HUES6 (cell line): ENCODE data around the gene GSE1.

Experiments
- H3K27ac ChIP-seq: 2 replicates; pipeline ENCODE4 v1.7.0; 2013; ENCODE audit warnings: low read depth, mild to moderate bottlenecking, low read length, inconsistent platforms
- H3K27me3 ChIP-seq: 2 replicates; pipeline ENCODE4 v1.6.1; 2013; ENCODE audit warnings: low read length; ENCODE audit not compliant: control insufficient read depth, insufficient read depth
- H3K36me3 ChIP-seq: 2 replicates; pipeline ENCODE4 v1.6.1; 2013; ENCODE audit warnings: low read length; ENCODE audit not compliant: control insufficient read depth, insufficient read depth
- H3K4me1 ChIP-seq: 2 replicates; pipeline ENCODE4 v1.6.1; 2013; ENCODE audit warnings: low read length; ENCODE audit not compliant: control insufficient read depth, insufficient read depth
- H3K4me3 ChIP-seq: 2 replicates; pipeline ENCODE4 v1.5.1; 2013; ENCODE audit warnings: low read depth, low read length
- H3K9ac ChIP-seq: one replicate; pipeline ENCODE4 v1.6.1; 2013; ENCODE audit warnings: mild to moderate bottlenecking, low read length
- H3K9me3 ChIP-seq: 2 replicates; pipeline ENCODE4 v1.6.1; 2013; ENCODE audit warnings: low read depth, low read length; ENCODE audit not compliant: control insufficient read depth, insufficient read depth

Gene GSE1

GRCh38 chr16:85689285-85689949, 76.3 kb downstream of the GSE1 start:
- Histone ChIP-seq H3K4me3 (peak overlapping the region; percentile 53), H3K27me3 (peaks cover 13% of the 10 kb centered on the region; the same call in 1 of the 2 replicates), H3K9ac (no peak overlapping the region), H3K4me1 (peaks cover 7% of the 10 kb centered on the region), H3K36me3 (peaks cover 11% of the 10 kb centered on the region), H3K27ac (no peak overlapping the region), H3K9me3 (no peaks in the 10 kb centered on the region)

GRCh38 chr16:85689950-85690320, 76.8 kb downstream of the GSE1 start:
- Histone ChIP-seq H3K9ac (no peak overlapping the region), H3K4me3 (no peak overlapping the region), H3K4me1 (peaks cover 7% of the 10 kb centered on the region), H3K36me3 (peaks cover 8% of the 10 kb centered on the region), H3K9me3 (no peaks in the 10 kb centered on the region), H3K27me3 (peaks cover 13% of the 10 kb centered on the region; the same call in 1 of the 2 replicates), H3K27ac (no peak overlapping the region)

- Histone ChIP-seq H3K9me3 (no peaks in the 10 kb centered on the region), H3K4me3 (no peak overlapping the region), H3K27ac (no peak overlapping the region), H3K9ac (no peak overlapping the region), H3K36me3 (peaks cover 3% of the 10 kb centered on the region), H3K4me1 (peaks cover 7% of the 10 kb centered on the region), H3K27me3 (peaks cover 14% of the 10 kb centered on the region; the same call in 1 of the 2 replicates)
Observed at GRCh38 chr16:85690469-85691064, 77.4 kb downstream of the GSE1 start.

GRCh38 chr16:85695196-85696128, 82.3 kb downstream of the GSE1 start:
- Histone ChIP-seq H3K27ac (no peak overlapping the region), H3K36me3 (no peaks in the 10 kb centered on the region), H3K4me1 (0 out of 2 replicates have a peak, but pooled peaks cover 3% of the 10 kb centered on the region), H3K9me3 (no peaks in the 10 kb centered on the region), H3K27me3 (peaks cover 10% of the 10 kb centered on the region; the same call in 1 of the 2 replicates), H3K4me3 (no peak overlapping the region), H3K9ac (no peak overlapping the region)

- Histone ChIP-seq H3K36me3 (no peaks in the 10 kb centered on the region), H3K9me3 (no peaks in the 10 kb centered on the region), H3K4me3 (no peak overlapping the region), H3K27ac (no peak overlapping the region), H3K9ac (no peak overlapping the region), H3K4me1 (0 out of 2 replicates have a peak, but pooled peaks cover 3% of the 10 kb centered on the region), H3K27me3 (peaks cover 6% of the 10 kb centered on the region; the same call in 1 of the 2 replicates)
Observed at GRCh38 chr16:85696781-85697180, 83.7 kb downstream of the GSE1 start.

GRCh38 chr16:85697431-85697830, 84.3 kb downstream of the GSE1 start:
- Histone ChIP-seq H3K36me3 (no peaks in the 10 kb centered on the region), H3K27ac (no peak overlapping the region)

GRCh38 chr16:85698459-85698891, 85.4 kb downstream of the GSE1 start:
- Histone ChIP-seq H3K36me3 (no peaks in the 10 kb centered on the region), H3K9me3 (no peaks in the 10 kb centered on the region), H3K9ac (no peak overlapping the region), H3K4me1 (0 out of 2 replicates have a peak, but pooled peaks cover 3% of the 10 kb centered on the region), H3K27ac (no peak overlapping the region), H3K27me3 (peaks cover 6% of the 10 kb centered on the region; the same call in 1 of the 2 replicates), H3K4me3 (no peak overlapping the region)

More at GRCh38 chr16:85697431-85697830, 84.3 kb downstream of the GSE1 start:
- H3K27me3 ChIP-seq: peaks cover 6% of the 10 kb centered on the region; the same call in 1 of the 2 replicates
- H3K4me1 ChIP-seq: 0 out of 2 replicates have a peak, but pooled peaks cover 3% of the 10 kb centered on the region
- no peaks in the 10 kb centered on the region for H3K9me3 ChIP-seq
- no peak overlapping the region for H3K4me3 ChIP-seq
- H3K9ac ChIP-seq: no peak overlapping the region

- Histone ChIP-seq H3K4me1 (0 out of 2 replicates have a peak, but pooled peaks cover 3% of the 10 kb centered on the region), H3K9ac (no peak overlapping the region), H3K4me3 (no peak overlapping the region), H3K27ac (no peak overlapping the region), H3K27me3 (peaks cover 6% of the 10 kb centered on the region; the same call in 1 of the 2 replicates), H3K9me3 (no peaks in the 10 kb centered on the region), H3K36me3 (no peaks in the 10 kb centered on the region)
Observed at GRCh38 chr16:85698935-85699558, 85.9 kb downstream of the GSE1 start.

- Histone ChIP-seq H3K4me1 (0 out of 2 replicates have a peak, but pooled peaks cover 3% of the 10 kb centered on the region), H3K4me3 (no peak overlapping the region), H3K9me3 (no peaks in the 10 kb centered on the region), H3K9ac (no peak overlapping the region), H3K27me3 (peaks cover 6% of the 10 kb centered on the region; the same call in 1 of the 2 replicates), H3K27ac (no peak overlapping the region), H3K36me3 (no peaks in the 10 kb centered on the region)
Observed at GRCh38 chr16:85699628-85700027, 86.5 kb downstream of the GSE1 start.

GRCh38 chr16:85704011-85704410, 90.9 kb downstream of the GSE1 start:
- H3K9ac ChIP-seq: no peak overlapping the region
- no peaks in the 10 kb centered on the region for H3K9me3 ChIP-seq
- H3K36me3 ChIP-seq: no peaks in the 10 kb centered on the region

More at GRCh38 chr16:85704011-85704410, 90.9 kb downstream of the GSE1 start:
- Histone ChIP-seq H3K27me3 (no peaks in the 10 kb centered on the region), H3K4me3 (no peak overlapping the region), H3K4me1 (0 out of 2 replicates have a peak, but pooled peaks cover 3% of the 10 kb centered on the region), H3K27ac (no peak overlapping the region)
